HTR-8/SVneo (cell line): ENCODE measurements around the gene SLC25A12.
"Not testable (repeated sequence)": the region's sequence is repeated elsewhere in the genome, so short reads cannot be mapped to it uniquely, and the experiment has no call there.

Experiments used
- DNase-seq: peaks from one replicate; pipeline ENCODE4 v3.0.0; 2011; ENCODE audit warnings: low spot score, mixed read lengths; ENCODE audit not compliant: insufficient read length
- FAIRE-seq: peaks from 2 replicates; lab custom pipeline; 2011; peaks lifted over from hg19 to GRCh38; lab: Jason Lieb, UNC

Gene SLC25A12

DNA sequence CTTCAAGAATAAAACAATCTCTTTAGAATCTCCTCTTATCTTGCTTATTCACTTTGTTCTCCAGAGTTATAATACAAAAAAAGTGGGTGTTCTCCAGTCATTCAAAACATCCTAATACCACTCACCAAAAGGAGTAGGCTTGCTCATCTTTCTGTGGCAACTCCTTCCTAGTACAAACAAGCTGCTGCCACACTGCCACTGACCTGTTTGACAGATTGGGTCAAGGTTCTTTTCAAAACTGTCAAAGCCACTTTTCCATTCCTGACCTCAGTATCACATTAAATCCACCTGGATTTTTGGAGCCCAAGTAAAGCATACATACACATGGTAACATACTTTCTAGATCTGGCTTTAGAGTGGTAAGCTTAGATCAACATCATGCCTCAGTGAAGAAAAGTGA is 59.8 kb downstream of the SLC25A12 start:
- FAIRE-seq (no peak), DNase-seq (no peak)

DNA sequence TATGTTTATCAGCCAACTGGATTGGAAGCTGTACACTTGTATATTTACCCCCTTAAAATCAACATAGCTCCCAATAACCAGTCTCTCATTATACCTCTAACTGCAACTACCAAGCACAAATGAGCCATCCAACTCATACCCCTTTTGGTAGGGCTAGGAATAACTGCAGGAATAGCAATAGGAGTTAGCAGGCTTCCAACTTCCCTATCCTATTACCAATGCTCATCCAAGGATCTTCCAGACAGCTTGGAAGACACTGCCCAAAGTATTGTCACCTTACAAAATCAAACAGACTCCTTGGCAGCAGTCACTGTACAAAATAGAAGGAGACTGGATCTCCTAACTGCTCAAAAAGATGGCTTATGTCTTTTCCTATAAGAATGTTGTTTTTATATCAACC is 61.6 kb downstream of the SLC25A12 start:
- no peak for FAIRE-seq

DNA sequence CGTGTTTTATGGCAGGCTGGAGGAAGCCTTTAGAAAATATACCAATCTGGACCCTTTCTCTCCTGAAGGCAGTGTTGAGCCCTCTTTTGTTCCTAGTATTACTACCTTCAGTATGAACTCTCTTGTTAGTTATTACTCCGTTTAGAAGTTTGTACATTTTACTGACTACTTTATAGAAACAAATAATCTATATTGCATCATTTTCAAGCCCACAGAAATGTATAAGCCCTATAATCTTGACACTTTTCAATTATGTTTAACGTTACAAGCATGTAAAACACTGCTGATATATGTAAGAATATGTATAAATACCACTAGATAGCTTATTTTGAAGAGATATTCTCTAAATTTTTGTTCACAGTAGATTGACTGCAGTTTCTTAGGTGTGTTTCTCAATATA is 64.0 kb downstream of the SLC25A12 start:
- FAIRE-seq (no peak), DNase-seq (no peak)

More for the DNA sequence above, 61.6 kb downstream of the SLC25A12 start:
- no peak for DNase-seq

DNA sequence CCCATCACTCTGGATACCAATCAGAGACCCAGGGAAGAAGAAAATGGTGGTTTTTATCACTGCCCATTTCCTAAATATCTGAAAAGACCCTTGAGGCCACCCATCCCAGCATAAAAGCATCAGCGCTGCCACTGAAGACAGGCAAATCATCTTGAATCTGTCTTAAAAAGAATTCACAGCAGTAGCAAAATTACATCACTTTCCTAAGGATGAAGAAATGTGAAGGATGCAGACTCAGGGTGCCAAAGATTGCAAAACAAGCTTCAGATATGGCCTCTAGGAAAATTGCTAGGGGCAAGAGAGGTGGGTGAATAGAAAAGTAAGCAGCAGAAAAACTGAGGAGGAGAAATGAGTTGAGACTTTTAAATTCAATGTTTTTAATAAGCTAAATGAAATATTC is 70.0 kb downstream of the SLC25A12 start:
- FAIRE-seq (no peak), DNase-seq (no peak)

DNA sequence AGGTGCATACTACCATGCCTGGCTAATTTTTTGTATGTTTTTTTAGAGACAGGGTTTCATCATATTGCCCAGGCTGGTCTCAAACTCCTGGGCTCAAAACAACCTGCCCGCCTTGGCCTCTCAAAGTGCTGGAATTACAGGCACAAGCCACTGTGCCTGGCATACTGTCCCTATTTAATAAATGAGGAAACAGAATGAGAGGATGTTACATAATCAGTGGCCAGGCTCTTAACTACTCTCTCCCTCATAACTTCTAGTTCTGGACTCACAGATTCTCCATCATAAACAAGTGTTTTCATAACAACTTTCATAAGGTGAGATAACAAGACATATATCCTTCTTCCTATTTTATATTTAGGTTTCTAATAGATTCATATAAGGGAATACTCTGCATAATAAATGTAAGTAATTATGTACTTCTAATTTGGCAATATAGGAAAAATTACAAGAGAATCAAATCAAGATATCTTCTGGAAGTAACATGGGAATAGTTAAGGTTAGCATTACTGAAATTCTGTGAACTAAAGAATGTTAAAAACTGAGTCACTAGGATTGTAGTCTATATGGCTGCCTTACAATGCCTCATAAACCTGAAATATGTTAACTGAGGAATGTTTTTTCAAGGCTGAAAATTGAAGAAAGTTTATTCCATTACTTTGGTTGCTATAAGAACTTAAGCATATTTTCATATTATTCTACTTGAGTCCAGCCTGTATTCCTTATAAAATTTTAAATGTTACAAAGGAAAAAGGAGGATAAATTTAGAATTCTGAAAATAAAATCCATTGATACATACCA is 71.3 kb downstream of the SLC25A12 start:
- FAIRE-seq (no peak), DNase-seq (no peak)

DNA sequence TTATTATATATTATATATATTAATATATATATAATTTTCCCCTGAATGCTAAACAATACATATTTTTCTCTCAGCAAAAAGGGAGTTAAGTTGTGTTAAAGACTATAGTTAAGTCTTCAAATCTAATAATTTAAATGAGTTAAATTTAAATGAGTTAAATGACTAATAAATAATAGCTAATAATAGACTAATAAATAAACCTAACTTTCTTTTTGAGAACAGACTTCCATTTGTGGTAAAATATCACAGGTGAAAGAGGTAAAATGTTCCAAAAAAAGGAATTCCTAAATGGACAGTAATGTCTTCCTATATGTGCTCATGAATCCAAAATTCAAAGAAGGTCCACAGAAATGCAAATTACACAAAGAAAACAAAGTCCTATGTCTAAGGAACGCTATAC is 74.6 kb downstream of the SLC25A12 start:
- no peak for FAIRE-seq
- no peak for DNase-seq

DNA sequence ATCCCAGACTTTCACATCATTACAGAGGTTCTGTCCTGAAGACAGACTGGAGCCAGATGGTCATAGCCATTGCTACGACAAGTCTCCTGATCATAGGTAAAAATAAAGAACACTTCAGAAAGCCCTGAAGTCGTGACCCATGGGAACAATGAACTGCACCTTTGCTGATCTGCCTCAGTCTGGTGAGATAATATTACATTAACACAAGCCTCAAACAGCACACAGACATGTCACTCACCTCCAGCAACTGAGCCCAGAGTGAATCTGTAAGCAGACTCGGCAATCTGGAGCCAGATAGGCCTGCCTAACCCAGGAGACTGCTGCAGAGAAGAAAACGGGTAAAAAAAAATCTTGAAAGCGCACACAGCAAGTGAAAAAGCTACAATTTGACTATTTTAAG is 79.2 kb downstream of the SLC25A12 start:
- FAIRE-seq: no peak
- DNase-seq: no peak

DNA sequence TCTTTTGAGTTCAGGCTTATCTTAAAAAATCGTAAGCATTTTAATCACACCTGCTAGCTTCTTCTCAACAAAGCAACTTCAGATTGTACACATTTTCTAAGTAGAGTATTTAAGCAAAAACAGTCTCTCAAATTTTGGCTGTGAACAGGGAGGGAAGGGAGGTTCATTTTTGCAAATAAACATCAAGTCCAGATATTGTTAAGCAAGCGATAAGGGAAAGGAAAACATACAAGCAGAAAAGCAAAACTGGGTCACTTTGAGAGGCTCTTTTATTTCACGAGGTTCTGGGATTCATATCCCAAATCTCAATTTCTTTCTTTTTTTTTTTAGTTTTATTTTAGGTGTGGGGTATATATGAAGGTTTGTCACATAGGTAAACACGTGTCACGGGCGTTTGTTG is 79.9 kb downstream of the SLC25A12 start:
- FAIRE-seq (no peak), DNase-seq (no peak)

DNA sequence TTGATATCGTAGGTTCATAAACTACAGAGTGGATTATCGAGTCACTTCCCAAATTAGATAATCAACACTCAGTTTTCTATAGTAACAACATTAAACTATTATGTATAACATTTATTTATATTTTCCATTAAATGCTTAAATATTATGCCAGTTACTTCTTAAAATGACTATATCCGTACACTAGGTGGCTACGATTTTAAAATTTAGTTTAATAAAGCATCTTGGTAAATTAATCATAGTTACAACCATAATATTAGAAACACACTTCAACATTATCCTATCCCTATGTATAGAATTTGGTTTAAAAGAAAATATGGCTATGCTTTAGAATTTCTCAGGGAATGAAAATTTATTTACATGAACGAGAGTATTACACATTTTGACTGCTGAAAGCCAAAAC is 80.3 kb downstream of the SLC25A12 start:
- FAIRE-seq (no peak), DNase-seq (no peak)

DNA sequence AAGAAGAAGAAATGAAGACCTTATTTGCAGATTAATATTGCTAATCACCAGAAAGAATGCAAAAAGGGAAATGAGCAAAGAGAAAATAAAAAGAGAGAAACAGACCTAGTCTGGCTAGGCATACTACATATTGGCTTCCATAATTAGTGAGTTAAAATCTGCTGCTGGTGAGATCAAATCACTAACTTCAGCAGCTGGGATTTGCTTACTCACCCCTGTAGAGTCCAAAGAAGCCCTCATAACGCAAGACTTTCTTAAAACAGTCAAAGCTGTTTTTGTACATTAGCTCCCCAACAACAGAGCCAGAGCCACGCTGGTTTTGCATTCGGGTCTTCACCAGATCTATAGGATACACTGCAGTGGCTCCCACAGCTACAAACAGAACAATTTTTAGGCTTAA is 80.9 kb downstream of the SLC25A12 start:
- FAIRE-seq: no peak
- DNase-seq: no peak

DNA sequence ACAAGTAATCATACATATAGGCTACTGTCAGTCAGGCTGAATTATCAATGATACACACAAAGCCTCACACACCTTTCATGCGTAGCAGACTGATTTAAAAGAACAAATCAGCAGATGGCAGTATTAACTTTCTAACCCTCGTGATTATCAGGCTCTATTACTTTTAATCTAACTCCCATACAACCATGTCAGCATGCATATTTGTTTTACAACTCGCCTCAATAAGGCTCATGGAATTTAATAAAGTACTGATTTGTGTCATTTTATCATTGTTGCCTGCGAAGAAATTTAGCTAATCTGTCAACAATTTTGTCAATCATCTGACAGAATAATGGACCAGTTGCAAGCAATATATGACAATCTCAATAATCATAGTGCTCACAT is 82.8 kb downstream of the SLC25A12 start:
- peak; percentile 41 for DNase-seq
- FAIRE-seq: peak; percentile 58

DNA sequence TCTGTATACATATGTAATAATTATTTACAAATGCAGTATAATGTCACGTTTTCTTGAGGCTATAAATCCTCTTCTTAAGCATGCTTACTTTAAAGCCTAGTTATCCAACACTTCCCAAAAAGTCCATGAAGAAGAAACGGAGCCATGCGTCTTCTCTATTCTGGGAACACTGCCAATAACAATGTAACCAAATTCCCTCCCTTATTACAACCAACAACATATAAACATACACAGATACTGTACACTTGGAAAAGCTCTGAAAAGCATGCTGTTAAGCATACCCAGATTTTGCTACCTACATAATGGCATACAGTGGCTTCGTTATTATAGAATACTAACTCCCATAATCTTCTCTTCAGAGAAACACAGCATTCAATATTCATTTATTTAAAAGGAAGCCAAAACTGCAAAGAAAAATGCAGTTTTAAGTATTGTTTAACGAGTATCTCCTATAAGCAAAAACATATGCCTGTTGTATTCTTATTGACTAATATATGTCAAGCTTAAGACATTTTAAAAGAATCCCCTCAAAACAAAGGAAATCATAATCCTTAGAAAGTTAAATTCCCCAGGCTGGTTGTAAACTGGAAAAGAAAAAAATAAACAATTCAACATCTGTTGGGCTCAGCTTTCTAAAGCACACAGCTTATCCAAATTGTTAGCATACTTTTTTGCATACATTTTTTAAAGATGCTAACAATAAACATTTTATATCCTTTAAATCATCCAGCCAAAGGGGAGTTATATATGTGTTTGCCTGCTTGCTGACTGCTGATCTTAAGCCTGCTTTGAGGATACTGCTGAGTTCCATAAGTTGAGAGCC is 83.4 kb downstream of the SLC25A12 start:
- DNase-seq (no peak), FAIRE-seq (no peak)

DNA sequence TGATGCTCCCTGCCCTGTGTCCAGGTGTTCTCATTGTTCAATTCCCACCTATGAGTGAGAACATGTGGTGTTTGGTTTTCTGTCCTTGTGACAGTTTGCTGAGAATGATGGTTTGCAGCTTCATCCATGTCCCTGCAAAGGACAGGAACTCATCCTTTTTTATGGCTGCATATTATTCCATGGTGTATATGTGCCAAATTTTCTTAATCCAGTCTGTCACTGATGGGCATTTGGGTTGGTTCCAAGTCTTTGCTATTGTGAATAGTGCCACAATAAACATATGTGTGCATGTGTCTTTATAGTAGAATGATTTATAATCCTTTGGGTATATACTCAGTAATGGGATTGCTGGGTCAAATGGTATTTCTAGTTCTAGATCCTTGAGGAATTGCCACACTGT is 85.2 kb downstream of the SLC25A12 start:
- not testable (repeated sequence) for DNase-seq, FAIRE-seq

DNA sequence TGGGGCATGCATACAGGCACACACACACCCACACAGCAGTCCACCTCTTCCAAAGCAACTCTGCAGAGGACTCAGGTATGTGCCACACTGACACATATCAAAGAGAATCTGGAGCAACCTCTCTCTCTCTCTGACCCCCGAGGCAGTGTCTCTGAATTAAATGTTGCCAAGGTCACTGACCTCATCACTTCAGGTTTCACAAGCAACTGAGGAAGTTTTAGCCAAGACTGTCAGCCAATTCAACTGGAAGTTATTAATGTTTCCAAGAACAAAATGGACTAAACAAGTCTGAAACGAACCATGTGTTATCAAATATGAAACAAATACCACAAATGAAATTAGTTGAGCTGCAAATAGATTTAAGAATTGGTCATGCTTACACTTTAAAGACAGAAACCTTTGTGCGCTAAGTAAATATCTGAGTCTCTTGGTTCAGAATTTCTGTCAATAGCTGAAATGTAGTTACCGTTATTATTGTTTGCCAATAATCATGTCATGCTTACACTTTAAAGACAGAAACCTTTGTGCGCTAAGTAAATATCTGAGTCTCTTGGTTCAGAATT is 86.1 kb downstream of the SLC25A12 start:
- DNase-seq (no peak), FAIRE-seq (no peak)

DNA sequence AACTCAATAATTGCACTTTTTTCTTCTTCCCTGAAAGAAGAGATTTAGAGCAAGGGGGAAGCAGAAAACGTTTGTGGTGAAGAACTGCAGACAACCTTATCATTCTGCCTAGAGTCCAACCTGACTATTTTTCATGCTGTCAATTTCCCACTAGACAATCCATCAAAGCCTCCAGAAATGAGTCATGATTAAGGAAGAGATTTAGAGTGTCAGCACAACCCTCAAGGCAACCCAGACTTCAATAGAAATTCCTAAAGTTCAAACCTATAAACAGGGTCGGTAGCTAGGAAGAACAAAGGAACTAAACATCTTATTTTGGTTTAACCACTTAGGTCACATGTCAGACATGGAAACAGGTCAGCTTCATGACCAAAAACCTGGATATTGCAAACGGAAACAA is 86.9 kb downstream of the SLC25A12 start:
- DNase-seq (no peak), FAIRE-seq (no peak)

DNA sequence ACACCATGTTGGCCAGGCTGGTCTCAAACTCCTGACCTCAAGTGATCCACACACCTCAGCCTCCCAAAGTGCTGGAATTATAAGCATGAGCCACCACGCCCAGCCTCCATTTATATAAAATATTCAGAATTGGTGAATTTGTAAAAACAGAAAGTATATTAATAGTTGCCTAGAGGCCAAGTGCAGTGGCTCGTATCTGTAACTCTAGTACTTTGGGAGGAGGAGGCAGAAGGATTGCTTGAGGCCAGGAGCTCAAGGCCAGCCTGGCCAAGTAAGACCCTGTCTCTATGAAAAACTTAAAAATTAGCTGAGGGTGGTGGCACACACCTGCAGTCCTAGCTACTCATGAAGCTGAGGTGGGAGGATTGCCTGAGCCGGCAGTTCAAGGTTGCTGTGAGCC is 89.6 kb downstream of the SLC25A12 start:
- FAIRE-seq: no peak
- DNase-seq: no peak

DNA sequence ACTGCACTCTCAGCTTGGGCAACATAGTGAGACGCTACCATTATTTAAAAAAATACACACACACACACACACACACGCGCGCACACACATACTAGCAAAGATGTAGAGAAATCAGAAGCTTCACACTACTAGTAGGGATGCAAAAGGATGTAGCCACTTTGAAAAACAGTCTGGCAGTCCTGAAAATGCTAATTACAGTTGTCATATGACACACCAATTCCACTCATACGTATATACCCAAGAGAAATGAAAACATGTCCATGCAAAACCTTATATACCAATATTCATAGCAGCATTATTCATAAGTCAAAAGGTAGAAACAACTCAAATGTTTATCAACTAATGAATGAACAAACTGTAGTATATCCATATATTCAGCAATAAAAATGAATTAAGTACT is 90.3 kb downstream of the SLC25A12 start:
- DNase-seq (no peak), FAIRE-seq (no peak)

DNA sequence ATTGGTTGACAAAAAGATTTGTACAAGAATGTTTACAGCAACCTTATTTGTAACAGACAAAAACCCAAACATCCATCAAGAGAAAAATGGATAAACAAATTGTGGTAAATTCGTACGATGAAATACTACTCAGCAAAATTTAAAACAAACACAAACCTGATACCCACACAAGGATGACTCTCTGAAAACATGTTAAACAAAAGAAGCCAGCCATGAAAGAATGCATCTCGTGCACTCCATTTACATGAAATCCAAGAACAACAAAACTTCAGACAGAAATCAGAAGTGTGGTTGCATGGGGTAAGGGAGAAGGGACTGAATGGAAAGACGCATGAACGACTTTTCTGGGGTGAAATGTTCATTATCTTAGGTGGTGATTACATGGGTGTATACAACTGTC is 93.4 kb downstream of the SLC25A12 start:
- FAIRE-seq (no peak), DNase-seq (no peak)

DNA sequence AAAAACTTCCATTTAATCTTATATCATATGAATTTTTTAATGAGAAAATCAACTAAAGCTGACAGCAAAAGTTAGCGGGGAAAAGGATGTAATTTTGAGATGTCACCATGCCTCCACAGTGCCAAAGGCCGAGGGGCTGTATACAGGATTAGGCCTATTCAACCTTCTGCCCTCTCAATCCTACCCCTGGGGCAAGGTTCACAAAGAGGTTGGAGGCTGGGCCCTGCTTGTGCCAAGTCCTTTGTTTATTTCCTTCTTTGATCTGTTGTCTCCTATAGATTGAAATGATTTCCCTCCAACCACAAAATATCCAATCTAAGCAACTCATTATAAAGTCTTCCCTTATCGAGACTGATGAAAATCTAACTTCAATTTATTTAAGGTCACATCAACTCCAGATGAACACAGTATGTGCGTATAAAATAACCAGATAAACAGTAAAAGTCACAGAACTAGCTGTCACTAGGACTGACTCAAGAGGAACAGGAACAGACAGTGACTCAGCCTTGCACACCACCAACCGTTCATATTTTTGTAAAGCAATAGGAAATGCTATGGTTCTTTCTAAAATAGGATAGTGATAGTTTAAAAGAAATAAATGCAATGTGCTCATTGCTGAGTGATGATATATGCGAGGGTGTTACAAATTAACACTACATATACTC is 95.8 kb downstream of the SLC25A12 start:
- peak; percentile 31 for DNase-seq
- FAIRE-seq: no peak

DNA sequence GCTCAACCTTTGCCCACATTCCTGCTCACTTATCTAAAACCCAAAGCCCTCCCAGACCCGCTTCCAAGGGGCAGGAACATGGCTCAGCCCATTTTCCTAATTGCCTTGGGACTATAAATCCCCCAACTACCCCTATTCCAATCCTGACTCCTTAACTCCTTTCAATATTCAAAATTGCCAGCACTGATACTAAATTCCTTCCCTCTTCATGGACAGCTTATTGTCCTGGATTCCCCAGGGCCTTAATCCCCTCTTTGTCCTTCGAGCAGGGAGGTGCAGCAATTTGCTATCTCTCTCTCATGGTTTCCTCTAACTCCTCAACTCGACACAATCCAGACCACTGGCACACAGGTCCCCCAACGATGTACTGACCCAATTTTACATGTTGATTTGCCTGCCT is 99.1 kb downstream of the SLC25A12 start:
- DNase-seq (no peak), FAIRE-seq (no peak)
